Measurements from ENCODE around the gene TP53BP2.
A peak's percentile ranks its signal among the peaks of the same experiment; 100 is the strongest.

TP53BP2 gene

DNA sequence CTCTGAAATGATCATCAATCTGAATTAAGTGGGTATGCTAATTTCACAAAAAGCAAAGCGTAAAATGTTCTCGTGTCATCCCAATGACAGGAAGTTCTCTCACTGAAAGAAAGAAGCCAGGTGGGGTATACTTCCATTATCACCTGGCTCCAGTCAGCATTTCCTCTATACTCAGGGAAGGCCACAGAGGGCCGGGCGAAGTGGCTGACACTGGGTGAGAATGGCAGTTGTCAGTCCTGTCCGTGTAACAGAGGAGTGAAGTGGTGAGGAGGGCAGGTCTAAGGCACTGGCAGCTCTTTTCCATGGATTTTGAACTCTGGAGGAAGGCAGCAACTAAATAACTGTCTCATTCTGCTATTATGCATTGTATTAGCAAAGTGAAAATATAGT is 73.0 kb downstream of the TP53BP2 start:
- Mint-ChIP-seq H3K9me3 (no peaks in the 10 kb centered on the region), H3K4me1 (ENCODE audit: low read depth in 2 of 2) (peaks cover 15 to 17% of the 10 kb centered on the region in 2 donors), H3K27me3 (no peaks in the 10 kb centered on the region), H3K27ac (peak overlapping the region in 1 of 2 donors; percentile 72), H3K36me3 (ENCODE audit: insufficient read depth) (peaks cover 77% of the 10 kb centered on the region), H3K4me3 (no peak overlapping the region)
- no peak for DNase-seq
- no peak for ATAC-seq (replicated peaks)

DNA sequence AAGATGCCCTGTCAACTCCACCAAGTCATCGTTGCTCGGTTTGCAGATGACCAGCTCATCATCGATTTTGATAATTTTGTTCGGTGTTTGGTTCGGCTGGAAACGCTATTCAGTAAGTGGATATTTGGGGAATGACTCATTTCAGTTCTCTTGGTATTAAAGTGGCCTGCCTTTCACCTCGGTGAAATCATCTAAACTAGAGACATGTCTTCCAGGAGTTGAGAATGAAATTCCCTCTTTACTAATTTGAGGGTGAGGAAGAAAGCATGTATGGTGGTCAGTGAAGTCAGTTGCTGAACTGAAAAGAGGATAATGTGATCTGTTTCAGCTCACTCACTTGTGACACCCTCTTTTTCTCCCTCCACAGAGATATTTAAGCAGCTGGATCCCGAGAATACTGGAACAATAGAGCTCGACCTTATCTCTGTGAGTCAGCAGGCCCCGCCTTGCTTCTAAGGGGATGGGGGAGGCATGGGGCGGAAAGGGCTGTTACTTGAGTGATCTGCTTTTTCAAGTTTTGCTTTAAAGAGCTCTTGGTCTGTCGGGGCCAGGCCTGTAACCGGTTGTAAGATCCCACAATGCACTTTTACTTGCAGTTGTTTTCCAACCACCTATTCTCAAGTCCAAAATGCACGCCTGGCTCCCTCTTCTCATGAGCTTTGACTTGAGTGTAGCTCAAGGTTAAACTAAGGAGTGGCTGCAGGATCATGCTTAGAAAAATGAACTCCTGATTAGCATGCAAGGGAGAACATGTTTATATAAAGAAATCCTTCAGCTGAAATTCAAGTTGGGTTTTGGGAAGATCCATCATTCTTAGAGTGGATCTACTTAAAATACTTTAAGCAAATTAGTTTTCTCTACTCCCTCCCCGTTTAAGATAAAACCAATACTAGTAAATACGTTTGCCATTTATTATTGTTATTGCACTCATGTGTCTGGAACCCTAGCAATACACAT is 73.7 kb downstream of the TP53BP2 start:
- H3K27me3 Mint-ChIP-seq = no peaks in the 10 kb centered on the region
- H3K4me1 Mint-ChIP-seq (ENCODE audit: low read depth in 2 of 2) = peaks cover 15 to 17% of the 10 kb centered on the region in 2 donors
- H3K4me3 Mint-ChIP-seq = no peak overlapping the region
- no peaks in the 10 kb centered on the region for H3K9me3 Mint-ChIP-seq
- no peak for ATAC-seq (replicated peaks)
- peak overlapping the region; percentile 72 to 87 for H3K27ac Mint-ChIP-seq
- H3K36me3 Mint-ChIP-seq (ENCODE audit: insufficient read depth) = peaks cover 71% of the 10 kb centered on the region
- DNase-seq = no peak

- H3K9me3 Mint-ChIP-seq = no peaks in the 10 kb centered on the region
- H3K27me3 Mint-ChIP-seq = no peaks in the 10 kb centered on the region
- peaks cover 74% of the 10 kb centered on the region for H3K36me3 Mint-ChIP-seq (ENCODE audit: insufficient read depth)
- DNase-seq (no peak), ATAC-seq (replicated peaks) (no peak)
- H3K27ac Mint-ChIP-seq = peak overlapping the region; percentile 72 to 87
- H3K4me1 Mint-ChIP-seq (ENCODE audit: low read depth in 2 of 2) = peaks cover 15 to 16% of the 10 kb centered on the region in 2 donors
- H3K4me3 Mint-ChIP-seq = no peak overlapping the region
Observed at GRCh38 chr1:223771469-223771813, 74.3 kb downstream of the TP53BP2 start.

- ATAC-seq (replicated peaks) (no peak), DNase-seq (no peak)
- Mint-ChIP-seq H3K4me1 (ENCODE audit: low read depth in 2 of 2) (peaks cover 8 to 9% of the 10 kb centered on the region in 2 donors), H3K36me3 (ENCODE audit: insufficient read depth) (peaks cover 77% of the 10 kb centered on the region), H3K27ac (peak overlapping the region; percentile 72 to 87), H3K27me3 (no peaks in the 10 kb centered on the region), H3K9me3 (no peaks in the 10 kb centered on the region), H3K4me3 (no peak overlapping the region)
Observed at GRCh38 chr1:223770621-223771315, 75.0 kb downstream of the TP53BP2 start.

DNA sequence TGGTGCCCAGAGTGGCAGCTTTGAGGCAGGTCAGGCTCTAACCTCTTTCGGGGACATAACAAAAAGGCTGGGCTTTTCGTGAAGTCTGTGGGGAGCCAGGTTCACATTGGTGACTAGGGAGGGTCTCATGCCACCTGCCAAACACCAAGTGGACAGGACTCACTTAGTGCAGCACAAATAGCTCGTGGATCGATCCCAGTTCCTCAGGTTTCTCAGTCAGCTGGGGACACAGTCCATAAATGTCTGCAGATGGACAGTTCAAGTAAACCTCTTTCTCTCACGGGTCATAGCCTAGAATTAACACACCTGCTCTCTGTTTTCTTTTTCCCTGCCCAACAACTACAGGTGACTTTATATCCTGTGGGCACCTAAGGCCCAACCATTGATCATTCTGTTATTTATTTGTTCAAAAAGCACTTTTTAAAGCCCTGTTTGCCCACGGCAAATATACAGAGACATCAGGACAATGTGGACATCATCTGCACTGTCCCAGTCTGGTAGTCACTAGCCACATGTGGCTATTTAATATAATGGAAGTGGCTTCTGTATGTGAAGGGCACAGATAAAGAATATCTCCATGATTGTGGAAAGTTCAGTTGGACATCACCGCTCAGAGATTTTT is 79.9 kb downstream of the TP53BP2 start:
- no peaks in the 10 kb centered on the region for H3K9me3 Mint-ChIP-seq
- H3K4me1 Mint-ChIP-seq (ENCODE audit: low read depth in 2 of 2) = no peaks in the 10 kb centered on the region
- H3K27ac Mint-ChIP-seq = peak overlapping the region in 1 of 2 donors; percentile 10
- H3K4me3 Mint-ChIP-seq = no peak overlapping the region
- DNase-seq (no peak), ATAC-seq (replicated peaks) (no peak)
- H3K36me3 Mint-ChIP-seq (ENCODE audit: insufficient read depth) = peaks cover 70% of the 10 kb centered on the region
- H3K27me3 Mint-ChIP-seq = no peaks in the 10 kb centered on the region

DNA sequence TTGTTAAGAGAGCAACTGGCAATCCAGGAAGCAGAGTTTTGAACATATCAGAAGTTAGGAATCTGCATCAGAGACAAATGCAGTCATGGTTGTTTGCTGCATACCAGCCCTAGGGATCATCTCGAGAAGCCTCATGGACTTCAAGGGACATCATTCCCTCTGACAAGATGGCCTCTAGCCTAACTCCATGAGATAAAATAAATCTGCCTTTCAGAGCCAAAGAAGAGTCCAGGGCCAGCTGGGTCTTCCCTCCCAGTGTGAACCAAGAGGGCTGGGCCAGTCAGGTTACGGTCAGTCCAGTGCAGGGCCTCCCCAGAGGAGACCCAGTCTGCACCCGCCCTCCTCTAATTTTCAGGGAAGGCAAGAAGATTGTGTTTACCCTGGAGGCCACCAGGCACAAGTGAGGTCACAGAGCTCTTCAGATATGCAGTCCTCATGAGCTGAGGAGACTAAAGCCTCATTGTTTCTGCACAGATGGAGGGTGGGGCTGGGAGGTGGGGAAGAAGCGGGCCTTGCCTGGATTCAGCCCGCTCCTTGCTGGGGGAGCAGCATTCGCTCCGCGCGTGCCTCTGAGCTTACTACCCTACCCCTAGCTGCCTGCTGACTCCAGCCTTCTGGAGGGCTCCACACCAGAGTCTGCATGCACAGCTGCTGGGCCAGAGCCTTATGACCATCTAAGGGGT is 80.6 kb downstream of the TP53BP2 start:
- H3K36me3 Mint-ChIP-seq (ENCODE audit: insufficient read depth) = peaks cover 70% of the 10 kb centered on the region
- H3K9me3 Mint-ChIP-seq = no peaks in the 10 kb centered on the region
- no peaks in the 10 kb centered on the region for H3K27me3 Mint-ChIP-seq
- ATAC-seq (replicated peaks) (no peak), DNase-seq (no peak)
- no peak overlapping the region for H3K4me3 Mint-ChIP-seq
- no peaks in the 10 kb centered on the region for H3K4me1 Mint-ChIP-seq (ENCODE audit: low read depth in 2 of 2)
- peak overlapping the region in 1 of 2 donors; percentile 10 for H3K27ac Mint-ChIP-seq

DNA sequence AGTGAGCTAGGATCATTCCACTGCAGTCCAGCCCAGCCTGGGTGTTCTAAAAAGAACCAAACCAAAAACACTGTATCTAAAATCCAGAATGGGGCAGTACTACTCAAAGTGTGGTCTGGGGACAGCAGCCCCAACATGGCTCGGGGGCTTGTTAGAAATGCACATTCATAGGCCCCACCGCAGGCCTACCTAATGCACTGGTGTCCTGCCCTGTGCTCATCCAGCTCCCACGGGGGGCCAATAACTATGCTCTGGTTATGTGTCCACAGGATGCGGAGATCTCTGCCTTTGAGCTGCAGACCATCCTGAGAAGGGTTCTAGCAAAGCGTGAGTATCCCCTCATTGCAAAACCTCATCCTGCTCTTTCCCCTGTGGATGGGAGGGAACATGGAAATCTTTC is 81.9 kb downstream of the TP53BP2 start:
- no peak overlapping the region for H3K27ac Mint-ChIP-seq
- no peak overlapping the region for H3K4me3 Mint-ChIP-seq
- H3K36me3 Mint-ChIP-seq (ENCODE audit: insufficient read depth) = peaks cover 69% of the 10 kb centered on the region
- DNase-seq (no peak), ATAC-seq (replicated peaks) (no peak)
- no peaks in the 10 kb centered on the region for H3K9me3 Mint-ChIP-seq
- H3K27me3 Mint-ChIP-seq = no peaks in the 10 kb centered on the region
- H3K4me1 Mint-ChIP-seq (ENCODE audit: low read depth in 2 of 2) = no peaks in the 10 kb centered on the region

DNA sequence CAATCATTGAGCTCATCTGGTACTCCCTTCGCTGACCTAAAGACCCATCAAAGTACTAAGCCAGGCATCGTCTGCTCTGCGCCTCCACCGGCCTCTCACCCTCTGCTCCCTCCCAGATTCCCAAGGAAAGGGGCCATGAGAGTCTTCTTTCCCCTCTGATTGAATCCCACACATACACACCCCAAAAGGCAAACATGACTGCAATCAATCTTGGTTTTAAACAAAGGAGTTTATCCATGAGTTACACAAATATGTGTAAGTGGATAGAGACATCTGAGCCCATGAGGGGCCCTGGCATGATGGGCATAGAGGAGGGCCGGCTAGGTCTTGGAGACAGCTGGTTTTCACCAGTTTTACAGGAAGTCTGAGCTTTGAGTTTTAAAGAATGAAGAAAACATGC is 82.5 kb downstream of the TP53BP2 start:
- ATAC-seq (replicated peaks) (no peak), DNase-seq (no peak)
- H3K4me1 Mint-ChIP-seq (ENCODE audit: low read depth in 2 of 2) = no peaks in the 10 kb centered on the region
- no peaks in the 10 kb centered on the region for H3K9me3 Mint-ChIP-seq
- no peaks in the 10 kb centered on the region for H3K27me3 Mint-ChIP-seq
- H3K4me3 Mint-ChIP-seq = no peak overlapping the region
- peaks cover 72% of the 10 kb centered on the region for H3K36me3 Mint-ChIP-seq (ENCODE audit: insufficient read depth)
- peak overlapping the region; percentile 46 to 85 for H3K27ac Mint-ChIP-seq

- DNase-seq = no peak
- no peaks in the 10 kb centered on the region for H3K27me3 Mint-ChIP-seq
- H3K36me3 Mint-ChIP-seq (ENCODE audit: insufficient read depth) = peaks cover 82% of the 10 kb centered on the region
Observed at GRCh38 chr1:223761411-223761810, 84.3 kb downstream of the TP53BP2 start.

DNA sequence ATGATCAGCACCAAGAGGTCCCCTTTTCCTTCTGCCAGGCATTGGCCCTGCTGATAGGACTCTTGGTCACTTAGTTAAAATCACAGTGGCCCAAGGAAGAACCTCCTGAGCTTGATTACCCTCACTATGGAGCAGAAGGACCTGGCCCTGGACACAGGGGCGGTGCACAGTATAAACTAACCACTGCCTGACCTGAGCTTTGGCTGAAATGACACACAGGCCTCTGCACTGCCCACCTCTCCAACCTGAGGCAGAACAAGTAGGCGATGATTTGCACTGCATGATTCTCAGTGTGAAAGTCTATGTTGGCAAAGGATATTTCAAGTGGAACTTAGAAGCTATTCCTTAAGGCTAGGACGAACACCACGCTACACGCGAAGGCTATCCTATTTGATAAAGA is 84.9 kb downstream of the TP53BP2 start:
- ATAC-seq (replicated peaks) = no peak
- Mint-ChIP-seq H3K4me3 (no peak overlapping the region), H3K9me3 (no peaks in the 10 kb centered on the region), H3K4me1 (ENCODE audit: low read depth in 2 of 2) (no peaks in the 10 kb centered on the region), H3K27me3 (no peaks in the 10 kb centered on the region), H3K36me3 (ENCODE audit: insufficient read depth) (peaks cover 82% of the 10 kb centered on the region), H3K27ac (peak overlapping the region in 1 of 2 donors; percentile 59)
- DNase-seq = no peak

More at GRCh38 chr1:223761411-223761810, 84.3 kb downstream of the TP53BP2 start:
- Mint-ChIP-seq H3K27ac (peak overlapping the region in 1 of 2 donors; percentile 20), H3K4me1 (ENCODE audit: low read depth in 2 of 2) (no peaks in the 10 kb centered on the region), H3K9me3 (no peaks in the 10 kb centered on the region), H3K4me3 (no peak overlapping the region)
- ATAC-seq (replicated peaks) = no peak

- ATAC-seq (replicated peaks) (no peak), DNase-seq (no peak)
- Mint-ChIP-seq H3K36me3 (ENCODE audit: insufficient read depth) (peaks cover 82% of the 10 kb centered on the region), H3K4me3 (no peak overlapping the region), H3K27me3 (no peaks in the 10 kb centered on the region), H3K27ac (peak overlapping the region; percentile 44 to 59), H3K9me3 (no peaks in the 10 kb centered on the region), H3K4me1 (ENCODE audit: low read depth in 2 of 2) (no peaks in the 10 kb centered on the region)
Observed at GRCh38 chr1:223759273-223759672, 86.5 kb downstream of the TP53BP2 start.

- peaks cover 82% of the 10 kb centered on the region for H3K36me3 Mint-ChIP-seq (ENCODE audit: insufficient read depth)
- H3K9me3 Mint-ChIP-seq = no peaks in the 10 kb centered on the region
- no peak for DNase-seq
- no peaks in the 10 kb centered on the region for H3K27me3 Mint-ChIP-seq
- H3K4me1 Mint-ChIP-seq (ENCODE audit: low read depth in 2 of 2) = no peaks in the 10 kb centered on the region
- ATAC-seq (replicated peaks) = no peak
- peak overlapping the region; percentile 44 to 59 for H3K27ac Mint-ChIP-seq
- no peak overlapping the region for H3K4me3 Mint-ChIP-seq
Observed at GRCh38 chr1:223758734-223759133, 87.0 kb downstream of the TP53BP2 start.

Data from effector memory CD8-positive, alpha-beta T cell (primary cell).